Measurements from ENCODE around the gene UBE2F.

DNA sequence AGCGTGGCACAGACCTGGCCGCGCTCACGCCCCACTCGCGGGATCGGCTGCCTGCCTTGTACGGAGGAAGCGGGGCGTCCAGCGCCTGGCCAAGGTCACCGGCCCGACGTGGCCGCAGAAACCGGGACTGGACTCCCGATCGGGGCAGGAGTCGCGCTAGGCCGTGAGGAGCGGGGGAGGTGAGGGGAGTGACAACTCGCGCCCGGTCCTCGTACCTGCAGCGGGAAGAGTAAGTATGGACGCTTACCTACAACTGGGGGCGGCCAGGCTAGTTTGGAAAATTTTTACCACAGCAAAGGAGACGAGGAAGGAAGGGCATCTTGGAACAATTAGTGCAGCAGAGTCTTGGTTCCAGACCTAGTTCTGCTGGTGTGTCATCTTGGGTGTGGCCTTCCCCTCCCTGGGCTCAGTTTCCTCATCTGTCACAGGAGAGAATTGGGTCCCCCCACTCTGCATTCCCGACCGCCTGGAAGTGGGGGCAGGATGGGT, 693 bp downstream of the UBE2F start:
- TF ChIP-seq, protein P1, sequence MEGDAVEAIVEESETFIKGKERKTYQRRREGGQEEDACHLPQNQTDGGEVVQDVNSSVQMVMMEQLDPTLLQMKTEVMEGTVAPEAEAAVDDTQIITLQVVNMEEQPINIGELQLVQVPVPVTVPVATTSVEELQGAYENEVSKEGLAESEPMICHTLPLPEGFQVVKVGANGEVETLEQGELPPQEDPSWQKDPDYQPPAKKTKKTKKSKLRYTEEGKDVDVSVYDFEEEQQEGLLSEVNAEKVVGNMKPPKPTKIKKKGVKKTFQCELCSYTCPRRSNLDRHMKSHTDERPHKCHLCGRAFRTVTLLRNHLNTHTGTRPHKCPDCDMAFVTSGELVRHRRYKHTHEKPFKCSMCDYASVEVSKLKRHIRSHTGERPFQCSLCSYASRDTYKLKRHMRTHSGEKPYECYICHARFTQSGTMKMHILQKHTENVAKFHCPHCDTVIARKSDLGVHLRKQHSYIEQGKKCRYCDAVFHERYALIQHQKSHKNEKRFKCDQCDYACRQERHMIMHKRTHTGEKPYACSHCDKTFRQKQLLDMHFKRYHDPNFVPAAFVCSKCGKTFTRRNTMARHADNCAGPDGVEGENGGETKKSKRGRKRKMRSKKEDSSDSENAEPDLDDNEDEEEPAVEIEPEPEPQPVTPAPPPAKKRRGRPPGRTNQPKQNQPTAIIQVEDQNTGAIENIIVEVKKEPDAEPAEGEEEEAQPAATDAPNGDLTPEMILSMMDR (IDR thresholded peaks at IDR 0.05 in 8 of 11, conservative IDR thresholded peaks at IDR 0.05 in 3 of 11) = no peak
- no peak for TF ChIP-seq POLR2A (IDR thresholded peaks at IDR 0.05)
- no peak for TF ChIP-seq POLR2AphosphoS5 (IDR thresholded peaks at IDR 0.05)
